ENCODE data around the gene NEK8. TPM values are rescaled to one million over a fixed set of nuclear protein-coding genes. Genes with fewer than 3 reads are reported as not detected.

NEK8 gene
- total and polyA plus RNA-seq, 9 of the 15 experiments (the other 6 are each of a cell fraction or from before 2014, with no cell fraction given) = 0.98 to 16.6 (median 4.6) TPM

DNA sequence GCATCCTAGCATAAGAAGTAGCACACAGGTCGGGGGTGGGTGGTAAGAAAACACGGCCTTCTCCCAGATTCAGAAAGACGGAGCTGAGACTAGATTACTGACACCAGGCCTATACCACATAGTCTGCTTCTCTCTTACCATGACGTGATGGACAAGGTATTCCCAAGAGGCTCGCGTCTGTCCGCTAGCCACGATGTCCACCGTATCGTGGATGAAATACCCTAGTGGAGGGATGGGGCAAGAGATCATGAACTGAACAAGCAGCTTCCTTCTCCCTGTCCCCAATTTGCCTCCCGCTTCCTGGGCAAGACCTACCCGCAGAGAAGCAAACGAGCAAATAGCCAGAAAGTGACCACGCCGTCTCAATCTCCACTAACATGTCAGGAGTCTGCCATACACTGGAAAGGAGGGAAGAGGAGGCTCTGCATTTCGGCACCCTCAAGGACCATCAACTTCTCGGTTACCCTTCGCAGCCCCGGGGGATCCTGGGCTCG, 3.4 kb upstream of the NEK8 start (continued):
- TF ChIP-seq TCF7 (IDR thresholded peaks at IDR 0.05; ENCODE audit: borderline replicate concordance) (0 out of 2 replicates have a peak, but pooled peaks have one; percentile 19), SIN3B (IDR thresholded peaks at IDR 0.05; ENCODE audit: low read depth) (no peak), SIN3A (IDR thresholded peaks at IDR 0.05; ENCODE audit: borderline replicate concordance in 2 of 2, control insufficient read depth in 1 of 2, low read depth in 2 of 2, low read length in 2 of 2) (peak; percentile 55 to 63; a peak in 3 of 4 replicates), FOXK1 (CRISPR knock-in tag; IDR thresholded peaks at IDR 0.05; ENCODE audit: borderline replicate concordance) (peak; percentile 67; the same call in 1 of the 2 replicates), MYBL2 (IDR thresholded peaks at IDR 0.05; ENCODE audit: low read depth) (no peak), MYBL2 (CRISPR knock-in tag; IDR thresholded peaks at IDR 0.05; ENCODE audit: borderline replicate concordance) (no peak), ZFPM2 (CRISPR knock-in tag; IDR thresholded peaks at IDR 0.05) (no peak; the same call in 1 of the 2 replicates), ZNF3 (CRISPR knock-in tag; IDR thresholded peaks at IDR 0.05) (no peak), CBX1 (IDR thresholded peaks at IDR 0.05; ENCODE audit: low read depth) (no peak; the same call in 1 of the 2 replicates), PML (IDR thresholded peaks at IDR 0.05; ENCODE audit: low read length) (peak; percentile 56; the same call in 1 of the 2 replicates), ZNF197 (CRISPR knock-in tag; IDR thresholded peaks at IDR 0.05; ENCODE audit: low read depth) (no peak), TEAD4 (IDR thresholded peaks at IDR 0.05; ENCODE audit: low read length) (peak; percentile 67), TEAD4 (CRISPR knock-in tag; IDR thresholded peaks at IDR 0.05; ENCODE audit: borderline replicate concordance) (no peak)
- TF ChIP-seq, protein P1, sequence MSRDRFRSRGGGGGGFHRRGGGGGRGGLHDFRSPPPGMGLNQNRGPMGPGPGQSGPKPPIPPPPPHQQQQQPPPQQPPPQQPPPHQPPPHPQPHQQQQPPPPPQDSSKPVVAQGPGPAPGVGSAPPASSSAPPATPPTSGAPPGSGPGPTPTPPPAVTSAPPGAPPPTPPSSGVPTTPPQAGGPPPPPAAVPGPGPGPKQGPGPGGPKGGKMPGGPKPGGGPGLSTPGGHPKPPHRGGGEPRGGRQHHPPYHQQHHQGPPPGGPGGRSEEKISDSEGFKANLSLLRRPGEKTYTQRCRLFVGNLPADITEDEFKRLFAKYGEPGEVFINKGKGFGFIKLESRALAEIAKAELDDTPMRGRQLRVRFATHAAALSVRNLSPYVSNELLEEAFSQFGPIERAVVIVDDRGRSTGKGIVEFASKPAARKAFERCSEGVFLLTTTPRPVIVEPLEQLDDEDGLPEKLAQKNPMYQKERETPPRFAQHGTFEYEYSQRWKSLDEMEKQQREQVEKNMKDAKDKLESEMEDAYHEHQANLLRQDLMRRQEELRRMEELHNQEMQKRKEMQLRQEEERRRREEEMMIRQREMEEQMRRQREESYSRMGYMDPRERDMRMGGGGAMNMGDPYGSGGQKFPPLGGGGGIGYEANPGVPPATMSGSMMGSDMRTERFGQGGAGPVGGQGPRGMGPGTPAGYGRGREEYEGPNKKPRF (IDR thresholded peaks at IDR 0.05; ENCODE audit: low read depth, low read length) = no peak
- TF ChIP-seq, protein P2, sequence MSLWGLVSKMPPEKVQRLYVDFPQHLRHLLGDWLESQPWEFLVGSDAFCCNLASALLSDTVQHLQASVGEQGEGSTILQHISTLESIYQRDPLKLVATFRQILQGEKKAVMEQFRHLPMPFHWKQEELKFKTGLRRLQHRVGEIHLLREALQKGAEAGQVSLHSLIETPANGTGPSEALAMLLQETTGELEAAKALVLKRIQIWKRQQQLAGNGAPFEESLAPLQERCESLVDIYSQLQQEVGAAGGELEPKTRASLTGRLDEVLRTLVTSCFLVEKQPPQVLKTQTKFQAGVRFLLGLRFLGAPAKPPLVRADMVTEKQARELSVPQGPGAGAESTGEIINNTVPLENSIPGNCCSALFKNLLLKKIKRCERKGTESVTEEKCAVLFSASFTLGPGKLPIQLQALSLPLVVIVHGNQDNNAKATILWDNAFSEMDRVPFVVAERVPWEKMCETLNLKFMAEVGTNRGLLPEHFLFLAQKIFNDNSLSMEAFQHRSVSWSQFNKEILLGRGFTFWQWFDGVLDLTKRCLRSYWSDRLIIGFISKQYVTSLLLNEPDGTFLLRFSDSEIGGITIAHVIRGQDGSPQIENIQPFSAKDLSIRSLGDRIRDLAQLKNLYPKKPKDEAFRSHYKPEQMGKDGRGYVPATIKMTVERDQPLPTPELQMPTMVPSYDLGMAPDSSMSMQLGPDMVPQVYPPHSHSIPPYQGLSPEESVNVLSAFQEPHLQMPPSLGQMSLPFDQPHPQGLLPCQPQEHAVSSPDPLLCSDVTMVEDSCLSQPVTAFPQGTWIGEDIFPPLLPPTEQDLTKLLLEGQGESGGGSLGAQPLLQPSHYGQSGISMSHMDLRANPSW (CRISPR knock-in tag; IDR thresholded peaks at IDR 0.05) = peak; percentile 62; the same call in 1 of the 2 replicates
- TF ChIP-seq, protein P3, sequence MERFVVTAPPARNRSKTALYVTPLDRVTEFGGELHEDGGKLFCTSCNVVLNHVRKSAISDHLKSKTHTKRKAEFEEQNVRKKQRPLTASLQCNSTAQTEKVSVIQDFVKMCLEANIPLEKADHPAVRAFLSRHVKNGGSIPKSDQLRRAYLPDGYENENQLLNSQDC (CRISPR knock-in tag; IDR thresholded peaks at IDR 0.05) = peak; percentile 47; the same call in 1 of the 2 replicates
- TF ChIP-seq, protein P4, sequence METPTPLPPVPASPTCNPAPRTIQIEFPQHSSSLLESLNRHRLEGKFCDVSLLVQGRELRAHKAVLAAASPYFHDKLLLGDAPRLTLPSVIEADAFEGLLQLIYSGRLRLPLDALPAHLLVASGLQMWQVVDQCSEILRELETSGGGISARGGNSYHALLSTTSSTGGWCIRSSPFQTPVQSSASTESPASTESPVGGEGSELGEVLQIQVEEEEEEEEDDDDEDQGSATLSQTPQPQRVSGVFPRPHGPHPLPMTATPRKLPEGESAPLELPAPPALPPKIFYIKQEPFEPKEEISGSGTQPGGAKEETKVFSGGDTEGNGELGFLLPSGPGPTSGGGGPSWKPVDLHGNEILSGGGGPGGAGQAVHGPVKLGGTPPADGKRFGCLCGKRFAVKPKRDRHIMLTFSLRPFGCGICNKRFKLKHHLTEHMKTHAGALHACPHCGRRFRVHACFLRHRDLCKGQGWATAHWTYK (CRISPR knock-in tag; IDR thresholded peaks at IDR 0.05) = 0 out of 2 replicates have a peak, but pooled peaks have one; percentile 44
- TF ChIP-seq, protein P5, sequence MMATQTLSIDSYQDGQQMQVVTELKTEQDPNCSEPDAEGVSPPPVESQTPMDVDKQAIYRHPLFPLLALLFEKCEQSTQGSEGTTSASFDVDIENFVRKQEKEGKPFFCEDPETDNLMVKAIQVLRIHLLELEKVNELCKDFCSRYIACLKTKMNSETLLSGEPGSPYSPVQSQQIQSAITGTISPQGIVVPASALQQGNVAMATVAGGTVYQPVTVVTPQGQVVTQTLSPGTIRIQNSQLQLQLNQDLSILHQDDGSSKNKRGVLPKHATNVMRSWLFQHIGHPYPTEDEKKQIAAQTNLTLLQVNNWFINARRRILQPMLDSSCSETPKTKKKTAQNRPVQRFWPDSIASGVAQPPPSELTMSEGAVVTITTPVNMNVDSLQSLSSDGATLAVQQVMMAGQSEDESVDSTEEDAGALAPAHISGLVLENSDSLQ (IDR thresholded peaks at IDR 0.05) = 0 out of 2 replicates have a peak, but pooled peaks have one; percentile 46

All from K562 (cell line).